Skeletal muscle cell (primary cell): ENCODE data around the gene SYNE2.
A peak's percentile ranks its signal among the peaks of the same experiment; 100 is the strongest.
"Not testable (repeated sequence)": the region's sequence is repeated elsewhere in the genome, so short reads cannot be mapped to it uniquely, and the experiment has no call there.

Experiments used
- DNase-seq: peaks from one replicate; pipeline ENCODE4 v3.0.0-alpha.2; 2010; ENCODE audit warnings: low read depth
- H3K4me3 ChIP-seq: 2 replicates; pipeline ENCODE4 v1.5.1; 2011; ENCODE audit warnings: low read depth, mild to moderate bottlenecking, control low read depth, low read length, moderate library complexity

SYNE2 gene

DNA sequence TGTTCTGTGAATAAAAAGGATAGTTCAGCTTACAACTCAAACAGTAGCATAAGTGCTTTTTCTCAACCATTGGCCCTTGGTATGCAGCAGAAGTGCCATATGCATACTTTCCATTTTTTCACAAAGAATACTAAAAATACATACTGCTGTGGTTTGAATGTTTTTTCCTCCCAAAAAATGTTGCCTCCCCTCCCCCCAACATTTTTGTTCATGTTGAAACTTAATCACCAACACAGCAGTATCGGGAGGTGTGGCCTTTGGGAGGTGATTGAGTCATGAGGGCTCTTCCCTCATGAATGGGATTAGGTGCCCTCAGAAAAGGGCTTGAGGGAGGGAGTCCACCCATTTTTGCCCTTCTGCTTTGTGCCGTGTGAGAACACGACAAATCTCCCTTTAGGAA, 242.8 kb downstream of the SYNE2 start:
- no peak for DNase-seq
- no peak overlapping the region for H3K4me3 ChIP-seq

GRCh38 chr14:64098120-64098519, 245.3 kb downstream of the SYNE2 start:
- no peak overlapping the region for H3K4me3 ChIP-seq
- no peak for DNase-seq

DNA sequence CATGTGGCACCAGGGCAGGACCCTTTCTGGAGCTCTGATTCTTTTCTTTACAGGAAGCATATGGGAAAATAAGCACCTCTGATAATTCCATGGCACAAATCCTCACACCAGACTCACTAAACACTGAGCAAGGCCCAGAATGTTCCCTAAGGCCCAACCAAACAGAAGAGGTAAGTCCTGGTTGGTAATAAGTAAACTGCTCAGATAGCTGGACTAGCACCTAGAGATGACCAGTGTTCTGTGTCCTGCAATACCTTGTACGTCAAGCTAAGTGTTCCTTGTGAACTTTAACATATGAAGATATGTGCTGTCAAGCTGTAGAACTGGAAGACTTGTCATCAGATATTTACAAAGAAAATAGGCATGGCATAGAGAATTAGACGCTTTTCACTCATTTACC, 254.6 kb downstream of the SYNE2 start:
- no peak for DNase-seq
- H3K4me3 ChIP-seq: no peak overlapping the region

DNA sequence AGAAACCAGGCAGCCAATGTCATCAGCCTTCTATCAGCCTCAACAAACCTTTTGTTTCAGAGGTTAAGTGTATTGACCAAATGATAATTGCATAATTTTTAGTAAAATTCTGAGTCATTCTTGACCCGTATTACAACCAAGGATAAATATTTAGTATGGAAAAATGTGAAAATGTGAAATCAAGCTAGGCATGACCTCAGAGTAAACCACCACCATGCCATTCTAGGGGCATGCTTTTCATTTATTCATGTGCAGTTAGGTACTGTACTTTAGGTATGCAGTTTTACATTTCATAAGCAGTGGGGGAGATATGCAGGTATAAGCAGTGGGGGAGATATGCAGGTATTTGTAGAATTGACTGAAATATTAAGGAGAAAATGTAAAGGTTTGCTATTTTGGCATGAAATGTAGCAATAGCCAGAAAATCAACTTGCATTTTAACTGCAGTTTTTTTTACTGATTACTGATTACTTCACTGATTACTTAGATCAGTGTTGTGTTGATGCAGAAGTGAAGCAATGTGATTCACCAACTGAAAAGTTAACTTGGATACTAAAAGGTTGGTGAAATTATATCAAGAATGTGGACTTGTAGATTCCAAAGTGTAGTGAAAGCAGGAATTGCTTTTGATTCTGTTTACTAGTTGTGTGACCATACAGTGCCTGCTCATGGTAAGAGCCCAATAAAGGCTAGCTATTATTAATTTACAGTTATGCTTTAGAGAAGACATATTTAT, 257.2 kb downstream of the SYNE2 start:
- no peak overlapping the region for H3K4me3 ChIP-seq
- no peak for DNase-seq

DNA sequence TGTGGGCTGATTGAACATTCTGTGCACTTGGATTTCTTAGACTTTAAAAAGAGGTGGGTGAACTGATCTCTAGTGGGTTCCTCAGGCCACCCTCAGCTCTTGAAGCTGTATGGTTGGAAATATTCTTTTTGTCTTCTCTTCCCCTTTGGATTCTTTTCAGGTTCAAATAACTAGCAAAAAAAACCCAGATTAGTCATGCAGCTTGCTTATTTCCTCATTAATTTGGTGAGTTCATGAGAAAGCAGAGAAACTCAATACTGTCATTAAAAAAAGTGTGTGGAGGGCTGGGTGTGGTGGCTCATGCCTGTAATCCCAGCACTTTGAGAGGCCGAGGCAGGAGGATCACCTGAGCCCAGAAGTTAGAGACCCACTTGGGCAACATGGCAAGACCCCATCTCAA, 258.0 kb downstream of the SYNE2 start:
- H3K4me3 ChIP-seq: no peak overlapping the region
- no peak for DNase-seq

DNA sequence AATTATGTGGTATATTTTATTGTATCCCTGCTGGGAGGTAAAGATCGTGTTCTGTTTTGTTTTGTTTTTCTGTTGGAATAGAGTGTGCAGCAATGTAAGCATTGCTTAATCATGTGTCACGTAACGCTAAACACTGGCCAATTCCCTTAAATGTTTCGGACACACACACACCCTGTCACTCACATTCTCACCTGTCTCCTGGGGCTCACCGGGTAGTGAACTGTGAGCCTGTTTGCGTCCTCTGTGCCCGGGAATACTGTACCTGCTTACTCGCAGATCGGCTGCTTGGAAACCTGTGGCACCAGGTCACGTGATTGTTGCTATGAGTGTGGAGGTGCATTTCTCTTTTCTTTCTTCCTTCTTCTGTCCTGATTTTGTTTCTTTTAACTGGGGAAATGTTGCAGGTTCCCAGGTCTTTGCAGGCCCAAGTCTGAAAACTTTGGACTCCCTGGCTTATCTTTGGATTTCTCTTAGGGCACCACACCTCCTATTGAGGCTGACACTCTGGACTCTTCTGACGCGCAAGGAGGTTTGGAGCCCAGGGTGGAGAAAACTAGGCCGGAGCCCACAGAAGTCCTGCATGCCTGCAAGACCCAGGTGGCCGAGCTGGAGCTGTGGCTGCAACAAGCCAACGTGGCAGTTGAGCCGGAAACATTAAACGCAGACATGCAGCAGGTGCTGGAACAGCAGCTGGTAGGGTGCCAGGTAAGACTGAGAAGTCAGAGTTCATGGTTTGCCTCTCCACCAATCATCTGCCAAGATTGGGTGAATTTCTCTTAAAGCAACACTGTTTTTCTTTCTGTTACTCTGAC, 260.3 kb downstream of the SYNE2 start:
- DNase-seq: no peak
- no peak overlapping the region for H3K4me3 ChIP-seq

DNA sequence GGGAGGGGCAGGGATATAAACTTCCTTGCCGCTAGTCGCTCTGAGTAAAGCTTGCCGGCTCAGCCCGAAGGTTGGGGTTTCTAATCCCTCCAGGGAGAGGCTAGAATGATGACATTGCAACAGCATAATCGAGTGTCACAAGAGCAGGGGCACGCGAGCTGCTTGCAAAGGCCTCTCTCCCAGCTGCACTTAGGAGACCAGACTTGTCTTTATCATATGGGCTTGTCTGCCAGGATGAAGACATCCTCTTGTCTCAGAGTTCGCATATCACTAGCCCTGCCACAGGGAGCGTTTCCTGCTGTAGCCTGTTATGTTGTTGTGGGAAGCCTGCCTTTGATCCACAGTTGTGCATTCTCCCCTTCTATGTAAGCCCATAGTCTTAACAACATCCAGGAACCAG, 261.4 kb downstream of the SYNE2 start:
- DNase-seq: no peak
- no peak overlapping the region for H3K4me3 ChIP-seq

DNA sequence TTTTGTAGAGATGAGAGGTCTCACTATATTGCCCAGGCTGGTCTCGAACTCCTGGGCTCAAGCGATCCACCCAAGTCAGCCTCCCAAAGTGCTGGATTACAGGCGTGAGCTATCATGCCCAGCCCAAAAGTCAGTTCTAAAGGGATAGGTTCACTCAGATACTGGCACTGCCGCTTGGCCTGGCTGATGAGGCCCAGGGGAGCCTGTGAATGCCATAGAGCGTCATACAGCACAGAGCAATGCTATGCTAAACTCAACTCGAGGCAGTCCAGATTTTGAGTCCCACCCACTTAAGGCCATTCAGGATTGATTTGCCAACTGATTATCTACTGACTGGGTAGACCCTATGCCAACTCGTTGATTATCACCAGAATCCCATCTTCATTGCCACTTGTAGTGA, 262.0 kb downstream of the SYNE2 start:
- no peak overlapping the region for H3K4me3 ChIP-seq
- no peak for DNase-seq

DNA sequence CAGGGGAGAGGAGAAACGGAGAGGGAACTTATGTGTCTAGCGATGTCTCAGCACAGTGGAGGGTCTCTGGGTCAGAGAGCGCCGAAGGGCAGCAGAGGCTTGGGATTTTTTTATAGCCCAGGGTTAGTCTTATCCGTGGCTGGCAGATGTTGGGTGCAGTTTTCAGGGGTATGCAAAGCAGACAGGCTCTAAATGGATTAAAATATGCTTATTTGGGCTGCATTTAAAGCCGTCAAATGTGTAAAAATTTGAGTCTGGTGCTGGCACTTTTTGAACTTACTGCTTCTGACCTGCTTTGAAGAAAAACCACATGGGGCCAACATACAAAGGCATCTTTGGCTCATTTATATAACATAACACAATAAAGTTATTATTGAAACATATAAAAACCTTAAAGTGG, 262.6 kb downstream of the SYNE2 start:
- no peak overlapping the region for H3K4me3 ChIP-seq
- no peak for DNase-seq

DNA sequence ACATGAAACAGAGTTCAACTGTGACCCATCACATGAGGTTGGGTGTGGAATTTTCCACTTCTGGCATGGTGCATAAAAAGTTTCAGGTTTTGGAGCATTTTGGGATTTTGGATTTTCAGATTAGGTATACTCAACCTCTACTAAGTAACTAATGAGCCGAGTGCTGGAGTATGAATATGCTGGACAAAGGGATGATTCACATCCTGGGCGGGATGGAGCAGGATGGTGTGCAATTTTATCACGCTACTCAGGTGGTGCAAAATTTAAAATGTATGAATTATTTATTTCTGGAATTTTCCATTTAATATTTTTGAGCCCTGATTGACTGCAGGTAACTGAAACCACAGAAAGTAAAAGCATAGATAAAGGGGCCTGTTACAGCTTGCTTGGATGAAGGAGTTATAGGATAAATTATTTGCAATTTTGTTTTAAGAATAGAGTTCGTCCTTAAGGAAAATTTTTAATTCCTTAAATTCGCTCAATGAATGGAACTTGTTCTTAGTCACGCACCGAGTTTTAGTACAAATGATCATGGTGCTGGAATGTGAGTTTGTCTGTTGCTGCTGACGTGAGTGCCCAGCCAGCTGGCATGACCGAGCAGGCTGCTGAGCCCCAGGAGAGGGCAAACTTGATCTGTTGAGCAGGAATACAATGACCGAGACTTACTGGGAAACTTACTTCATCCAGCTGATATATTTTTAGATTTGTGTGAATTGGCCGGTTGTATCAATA, 265.0 kb downstream of the SYNE2 start:
- DNase-seq: peak; percentile 68
- no peak overlapping the region for H3K4me3 ChIP-seq

- not testable (repeated sequence) for H3K4me3 ChIP-seq, DNase-seq
Observed at GRCh38 chr14:64118403-64118742, 265.6 kb downstream of the SYNE2 start.

- DNase-seq: no peak
Observed at GRCh38 chr14:64118892-64119291, 266.1 kb downstream of the SYNE2 start.

GRCh38 chr14:64119500-64119899, 266.7 kb downstream of the SYNE2 start:
- DNase-seq: no peak
- no peak overlapping the region for H3K4me3 ChIP-seq

More at GRCh38 chr14:64118892-64119291, 266.1 kb downstream of the SYNE2 start:
- H3K4me3 ChIP-seq: no peak overlapping the region

GRCh38 chr14:64119980-64120379, 267.2 kb downstream of the SYNE2 start:
- DNase-seq: no peak
- H3K4me3 ChIP-seq: no peak overlapping the region

DNA sequence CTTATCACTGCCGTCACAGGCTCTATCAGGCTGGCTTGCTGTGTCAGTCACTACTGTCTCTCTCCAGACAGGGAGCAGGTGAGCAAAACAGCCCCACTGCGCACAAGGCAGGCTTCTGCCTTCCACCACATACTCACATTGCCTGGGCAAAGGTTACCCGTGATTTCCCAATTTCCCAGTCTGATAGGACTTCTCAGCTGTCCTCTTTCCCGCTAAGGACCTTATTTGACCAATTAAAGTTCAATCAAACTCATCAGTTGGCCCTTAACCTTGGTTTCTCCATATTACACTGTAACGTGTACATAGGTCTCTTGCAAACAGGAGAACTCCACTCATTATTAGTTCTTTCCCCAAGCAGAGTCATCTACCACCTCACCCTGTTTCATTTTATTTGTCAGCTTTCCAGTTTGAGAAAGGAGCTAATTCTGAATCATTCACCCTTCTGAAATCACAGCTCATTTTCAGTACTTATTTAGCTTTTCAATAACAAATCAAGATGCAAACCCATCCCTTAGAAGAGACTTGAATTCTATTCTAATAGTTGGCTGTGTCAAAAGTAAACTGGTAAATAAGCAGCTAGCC, 270.5 kb downstream of the SYNE2 start:
- DNase-seq: no peak
- H3K4me3 ChIP-seq: no peak overlapping the region

GRCh38 chr14:64125270-64125669, 272.5 kb downstream of the SYNE2 start:
- H3K4me3 ChIP-seq: no peak overlapping the region
- no peak for DNase-seq

GRCh38 chr14:64126548-64126947, 273.7 kb downstream of the SYNE2 start:
- no peak for DNase-seq
- no peak overlapping the region for H3K4me3 ChIP-seq

GRCh38 chr14:64137657-64138290, 285.0 kb downstream of the SYNE2 start:
- no peak for DNase-seq

DNA sequence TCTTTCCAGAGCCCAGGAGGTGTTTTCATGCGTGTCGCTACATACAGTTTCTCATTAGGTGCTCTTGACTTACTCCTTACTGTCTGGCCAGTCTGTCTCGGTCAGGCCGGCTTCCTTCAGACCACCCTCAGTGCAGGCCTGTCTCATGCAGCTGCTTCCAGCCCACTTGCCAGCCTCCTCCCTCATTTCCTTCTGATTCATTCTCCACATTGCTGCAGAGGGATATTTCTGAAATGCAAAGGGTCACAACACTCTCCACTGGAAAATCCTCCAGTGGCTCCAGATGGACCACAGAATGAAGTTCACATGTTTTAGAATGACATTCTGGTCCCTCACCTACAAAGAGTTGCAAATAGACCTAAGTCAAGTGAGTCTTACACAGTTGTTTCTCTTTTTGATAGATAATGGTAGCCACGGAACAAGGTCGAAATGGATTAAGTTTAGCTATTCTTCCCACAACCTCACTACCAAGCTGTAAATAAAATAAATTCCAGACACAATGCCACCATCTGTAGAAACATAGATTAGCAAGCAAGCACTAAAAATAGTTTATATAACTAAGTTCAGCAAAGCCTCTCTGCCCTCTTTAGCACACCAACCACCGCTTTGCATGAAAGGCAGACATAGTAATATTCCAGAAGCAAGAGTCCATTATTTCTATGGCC, 294.5 kb downstream of the SYNE2 start:
- H3K4me3 ChIP-seq: no peak overlapping the region
- peak; percentile 48 for DNase-seq

More at GRCh38 chr14:64137657-64138290, 285.0 kb downstream of the SYNE2 start:
- no peak overlapping the region for H3K4me3 ChIP-seq
